Naive thymus-derived CD8-positive, alpha-beta T cell (primary cell): Measurements from ENCODE around the gene PHAF1. TPM values are rescaled to one million over a fixed set of nuclear protein-coding genes. Genes with fewer than 3 reads are reported as not detected.
A peak's percentile ranks its signal among the peaks of the same experiment; 100 is the strongest.

Experiments
- ATAC-seq, 2 donors: fragments of 150-1000 bp; cut with Tn5 transposase in 1 of 2; sonication (Bioruptor Pico), chemical (Tn5 transposase) in 1 of 2; 1 replicate in 1 of 2; 2 replicates in 1 of 2; pipeline ENCODE4 v1.10.0; 2021; ENCODE audit warnings: mild to moderate bottlenecking in 2 of 2, moderate library complexity in 2 of 2
- POLR2A ChIA-PET: fragments of 350-600 bp; sonication (Branson Sonifier 250); formaldehyde crosslinking; loops from one replicate; lab custom pipeline; 2021; ENCODE audit warnings: antibody characterized with exemption; lab: Charles Lee
- DNase-seq, 10 donors: peaks; one replicate each; pipeline versions ENCODE4 v3.0.0 to v3.0.0-alpha.2; 2020 to 2022
- H3K27ac Mint-ChIP-seq, 10 donors: one replicate each; pipeline ENCODE4 v1.8.0; 2020 to 2022; ENCODE audit warnings: mild to moderate bottlenecking in 10 of 10, mixed read lengths in 10 of 10, moderate library complexity in 4 of 10, inconsistent platforms in 1 of 10
- H3K27me3 Mint-ChIP-seq, 5 donors: one replicate each; pipeline ENCODE4 v1.8.0; 2021 to 2022; ENCODE audit warnings: mixed read lengths in 5 of 5
- H3K36me3 Mint-ChIP-seq, 3 donors: one replicate each; pipeline ENCODE4 v1.8.0; 2020 to 2022; ENCODE audit warnings: mixed read lengths in 3 of 3, mild to moderate bottlenecking in 2 of 3, inconsistent platforms in 1 of 3
- H3K4me1 Mint-ChIP-seq, 4 donors: one replicate each; pipeline ENCODE4 v1.8.0; 2021 to 2022; ENCODE audit warnings: mixed read lengths in 4 of 4
- H3K4me3 Mint-ChIP-seq, 10 donors: one replicate each; pipeline ENCODE4 v1.8.0; 2020 to 2022; ENCODE audit warnings: mild to moderate bottlenecking in 10 of 10, mixed read lengths in 10 of 10, moderate library complexity in 6 of 10, inconsistent platforms in 1 of 10
- H3K9me3 Mint-ChIP-seq, 9 donors: one replicate each; pipeline ENCODE4 v1.8.0; 2020 to 2022; ENCODE audit warnings: mixed read lengths in 9 of 9, mild to moderate bottlenecking in 3 of 9, inconsistent platforms in 1 of 9, moderate library complexity in 1 of 9
- polyA plus RNA-seq, 3 donors: library from polyadenylated mRNA; unstranded; fragments of 300-500 nt; fragmentation: Illumina TruSeq; gene quantifications; one replicate each; pipeline ENCODE4 v1.2.3, GENCODE V29; 2021
- total RNA-seq, 8 experiments: library from RNA in 2 of 8; stranded (reverse) in 2 of 8; gene quantifications; one replicate each; pipeline ENCODE4 v1.2.3 and lab custom pipeline; 2021 to 2026

PHAF1 gene
- total and polyA plus RNA-seq, 5 experiments from 2014 or later, result 6.9 to 23.3 (median 10.9) TPM

DNA sequence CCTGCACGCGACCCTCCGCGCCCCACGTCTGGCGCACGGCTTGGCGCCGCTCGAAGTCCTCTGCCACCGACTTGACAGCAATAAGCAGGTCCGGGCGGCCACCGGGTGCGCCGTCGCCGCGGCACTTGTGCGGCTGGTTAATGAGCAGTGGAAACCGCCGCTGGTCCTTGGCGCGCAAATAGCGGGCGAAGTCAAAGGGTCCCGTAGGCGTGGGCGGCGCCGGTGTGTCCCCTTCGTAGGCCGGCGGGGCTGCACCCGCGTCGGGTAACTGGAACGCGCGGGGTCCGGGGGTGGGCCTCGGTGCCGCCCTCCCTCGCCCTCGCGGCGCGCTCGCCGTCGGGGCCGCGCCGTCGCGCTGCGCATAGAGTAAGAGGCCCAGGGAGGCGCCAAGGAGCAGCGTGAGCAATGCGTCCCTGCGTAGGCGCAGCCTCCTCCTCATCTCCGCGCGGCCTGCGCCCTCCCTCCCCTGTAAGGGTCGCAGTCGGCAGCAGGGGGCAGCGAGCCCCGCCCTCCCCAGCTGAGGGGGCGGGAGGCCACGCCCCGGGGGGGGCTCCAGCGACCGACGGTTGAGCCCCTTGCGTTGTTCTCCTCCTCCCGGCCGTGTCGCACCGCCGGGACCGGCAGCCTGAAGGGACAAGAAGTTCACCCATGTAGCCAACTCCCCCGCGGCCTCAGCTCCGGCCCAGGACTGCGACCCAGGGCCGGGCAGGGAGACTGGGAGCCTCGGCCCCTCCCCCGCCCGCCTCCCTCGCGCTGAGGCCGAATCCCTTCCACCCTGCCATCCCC lies 40.5 kb downstream of the PHAF1 start:
- no peaks in the 10 kb centered on the region for H3K9me3 Mint-ChIP-seq
- peaks cover 0 to 37% (median 30%) of the 10 kb centered on the region in 3 donors for H3K36me3 Mint-ChIP-seq
- no peak overlapping the region for H3K27ac Mint-ChIP-seq
- peak; percentile 62 to 78 for ATAC-seq
- POLR2A ChIA-PET, result interaction anchor here (1.1 to 1.9 kb wide), 3 partner anchors 12 to 123 kb away, joined by 3 to 5 read pairs (median 5); partner anchors contain the start of gene PHAF1
- peaks cover 5 to 19% (median 12%) of the 10 kb centered on the region in 4 donors for H3K4me1 Mint-ChIP-seq
- no peak for DNase-seq
- H3K4me3 Mint-ChIP-seq, result peak overlapping the region in 5 of 10 donors; percentile 16 to 83 (median 66)
- peaks cover 0 to 23% (median 13%) of the 10 kb centered on the region in 5 donors for H3K27me3 Mint-ChIP-seq

DNA sequence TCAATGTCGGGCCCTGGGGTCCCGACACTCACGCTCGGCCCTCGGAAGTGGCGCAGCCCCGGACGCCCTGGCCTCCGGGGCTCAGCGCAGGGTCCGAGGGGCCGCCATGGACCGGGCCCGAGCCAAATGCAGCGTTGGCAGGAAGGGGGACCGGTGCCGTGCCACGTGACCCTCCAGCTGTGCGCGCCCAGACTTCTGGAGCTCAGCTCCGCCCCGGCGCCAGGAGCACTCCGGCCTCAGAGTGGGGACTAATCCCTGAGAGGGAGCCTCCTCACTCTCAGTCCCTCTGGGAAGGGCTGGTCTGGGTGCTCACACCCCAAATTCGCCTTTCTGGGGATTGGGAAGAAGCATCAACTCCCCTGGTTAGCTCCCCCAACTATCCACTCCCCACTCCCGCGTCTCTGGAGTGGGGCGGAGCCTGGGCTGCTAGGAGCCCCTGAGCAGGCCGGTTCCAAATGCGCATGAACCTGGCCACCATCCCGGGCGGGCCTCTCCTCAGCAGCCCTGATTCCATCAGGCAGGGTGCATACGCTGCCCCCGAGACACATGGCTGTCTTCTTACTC lies 41.2 kb downstream of the PHAF1 start, which contains the start of gene B3GNT9:
B3GNT9 (minus strand) TSS at position 166 of the 564 bp plus-strand sequence. CDS start 513 bp downstream, outside the sequence.
- Mint-ChIP-seq H3K9me3 (no peaks in the 10 kb centered on the region), H3K27ac (peak within 1 kb of the TSS in 3 of 10 donors; percentile 17 to 55 (median 43)), H3K4me3 (peak within 1 kb of the TSS; percentile 56 to 86 (median 70)), H3K4me1 (peaks cover 6 to 23% (median 14%) of the 10 kb centered on the region in 4 donors), H3K36me3 (peaks cover 0 to 31% (median 24%) of the 10 kb centered on the region in 3 donors), H3K27me3 (peaks cover 0 to 23% (median 13%) of the 10 kb centered on the region in 5 donors)
- DNase-seq (no peak), ATAC-seq (peak; percentile 13 to 29)
- POLR2A ChIA-PET, result interaction anchor here (1.1 to 1.9 kb wide), 3 partner anchors 12 to 124 kb away, joined by 3 to 5 read pairs (median 3); no protein-coding TSS in a partner anchor

DNA sequence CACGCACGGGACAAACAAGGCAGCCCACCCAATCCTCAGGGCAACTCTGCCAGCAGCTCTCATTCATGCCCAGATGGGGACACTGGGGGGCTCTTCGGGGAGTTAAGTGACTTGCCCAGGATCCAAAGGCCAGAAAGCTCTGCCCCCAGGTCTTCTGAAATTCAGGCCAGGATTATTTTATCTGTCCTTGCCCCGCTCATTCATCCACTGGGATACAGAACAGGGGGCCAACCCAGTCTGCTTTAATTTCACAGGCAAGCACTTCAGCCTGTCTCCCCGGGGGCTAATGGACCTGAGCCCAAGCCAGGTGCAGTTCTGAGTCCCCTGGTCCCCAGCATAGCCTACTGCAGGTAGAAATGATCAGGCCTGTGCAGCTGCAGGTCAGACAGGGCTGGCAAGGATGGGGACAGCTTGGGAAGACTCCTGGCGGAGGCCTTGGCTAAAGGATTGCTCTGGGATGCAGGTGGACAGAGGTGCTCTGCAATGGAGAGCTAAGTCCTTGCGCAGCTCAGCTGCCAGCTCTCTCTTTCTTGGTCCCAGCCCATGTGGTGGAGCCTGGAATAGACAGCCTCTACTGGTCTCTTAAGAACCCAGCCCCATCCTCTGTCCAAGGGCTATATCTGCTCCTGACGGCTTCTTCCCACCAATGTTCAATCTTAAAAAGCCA lies 41.8 kb downstream of the PHAF1 start:
- Mint-ChIP-seq H3K27ac (peak overlapping the region in 2 of 10 donors; percentile 43 to 55), H3K4me1 (peaks cover 8 to 29% (median 17%) of the 10 kb centered on the region in 4 donors), H3K4me3 (peak overlapping the region; percentile 33 to 86 (median 70)), H3K36me3 (peaks cover 0 to 24% (median 18%) of the 10 kb centered on the region in 3 donors), H3K27me3 (peaks cover 0 to 23% (median 13%) of the 10 kb centered on the region in 5 donors), H3K9me3 (no peaks in the 10 kb centered on the region)
- POLR2A ChIA-PET, result interaction anchor here (1.1 to 1.9 kb wide), 3 partner anchors 11 to 124 kb away, joined by 3 to 5 read pairs (median 3); no protein-coding TSS in a partner anchor
- ATAC-seq (no peak), DNase-seq (no peak)

DNA sequence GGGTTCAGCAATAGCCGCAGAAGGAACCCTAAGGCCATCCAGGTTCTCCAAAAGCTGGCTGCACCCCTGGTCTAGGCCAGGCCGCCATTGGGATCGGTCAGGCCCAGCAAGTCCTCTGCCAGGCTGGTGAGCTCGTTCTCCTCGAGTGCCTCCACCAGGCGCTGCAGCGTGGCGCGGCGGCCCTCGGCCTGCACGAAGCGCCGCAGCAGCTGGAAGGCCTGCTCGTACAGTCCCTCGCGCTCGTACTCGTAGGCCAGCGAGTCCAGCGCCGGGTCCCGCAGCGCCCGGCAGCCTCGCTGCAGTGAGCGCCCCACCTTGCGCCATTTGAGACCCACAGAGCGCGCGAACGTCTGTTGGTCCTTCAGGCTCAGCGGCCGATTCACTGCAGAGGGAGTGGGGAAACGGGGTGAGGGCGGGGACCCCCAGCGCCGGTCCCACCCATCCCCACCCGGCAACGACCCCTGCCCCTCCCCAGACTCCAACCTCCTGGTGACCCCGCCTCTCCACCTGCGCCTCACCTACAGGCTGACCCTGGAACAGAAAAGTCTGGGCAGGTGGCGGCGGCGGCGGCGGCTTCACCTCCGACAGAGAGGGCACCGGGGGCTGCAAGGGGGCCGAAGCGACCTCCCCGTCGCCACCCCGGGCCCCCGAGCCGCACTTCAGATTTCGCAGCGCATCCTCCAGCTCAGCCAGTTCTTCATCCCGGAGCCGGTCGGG lies 45.0 kb downstream of the PHAF1 start:
- peaks cover 0 to 2% (median 0%) of the 10 kb centered on the region in 3 donors for H3K36me3 Mint-ChIP-seq
- DNase-seq (no peak), ATAC-seq (peak in 1 of 2 donors; percentile 1)
- peaks cover 0 to 7% (median 0%) of the 10 kb centered on the region in 5 donors for H3K27me3 Mint-ChIP-seq
- H3K27ac Mint-ChIP-seq, result no peak overlapping the region
- peak overlapping the region in 7 of 10 donors; percentile 55 to 77 (median 71) for H3K4me3 Mint-ChIP-seq
- H3K9me3 Mint-ChIP-seq, result no peaks in the 10 kb centered on the region
- H3K4me1 Mint-ChIP-seq, result peaks cover 26 to 52% (median 40%) of the 10 kb centered on the region in 4 donors
- POLR2A ChIA-PET, result interaction anchor here (0.5 to 1.2 kb wide), 6 partner anchors 19 to 154 kb away, joined by 3 to 6 read pairs (median 6); no protein-coding TSS in a partner anchor

DNA sequence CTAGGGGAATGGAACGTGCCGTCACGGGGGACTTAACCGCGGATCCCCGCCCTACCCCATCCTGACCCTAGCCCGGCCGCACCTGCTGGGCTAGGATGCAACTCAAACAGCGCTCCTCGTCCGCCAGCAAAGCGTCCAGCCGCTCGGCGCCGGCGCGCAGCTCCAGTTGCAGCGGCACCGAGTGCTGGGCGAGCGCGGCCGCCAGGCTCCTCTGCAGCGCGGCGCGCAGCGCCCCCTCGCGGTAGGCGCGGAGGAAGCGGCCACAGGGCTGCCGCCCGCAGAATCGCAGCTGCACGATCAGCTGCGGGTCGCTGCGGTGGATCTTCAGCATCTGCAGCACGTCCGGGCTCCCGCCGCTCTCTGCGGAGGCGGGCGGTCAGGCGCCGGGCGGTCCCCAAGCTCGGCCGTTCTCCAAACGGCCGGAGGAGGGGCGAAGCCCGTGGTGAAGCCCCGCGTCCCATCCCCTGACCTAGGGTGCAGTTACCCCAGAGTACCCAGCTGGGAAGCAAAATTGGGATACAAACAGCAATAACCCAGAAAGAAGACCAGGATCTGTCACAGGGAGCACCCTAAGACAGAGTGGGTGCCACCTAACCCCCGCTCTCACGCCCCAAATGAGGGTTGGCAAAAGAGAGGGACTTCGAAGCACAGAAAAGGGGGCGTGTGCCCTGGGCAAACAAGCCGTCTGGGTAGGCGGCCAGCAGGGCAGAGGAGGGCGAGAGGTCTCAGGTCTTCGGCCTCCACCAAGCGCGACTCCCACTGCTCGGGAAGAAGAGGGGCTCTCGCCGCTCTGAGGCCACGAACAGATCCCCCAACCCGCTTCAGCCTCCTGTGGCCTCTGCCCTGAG lies 45.8 kb downstream of the PHAF1 start:
- Mint-ChIP-seq H3K27ac (peak overlapping the region in 2 of 10 donors; percentile 51 to 59), H3K36me3 (peaks cover 0 to 2% (median 0%) of the 10 kb centered on the region in 3 donors), H3K4me3 (peak overlapping the region in 9 of 10 donors; percentile 54 to 77 (median 69)), H3K27me3 (peaks cover 0 to 13% (median 0%) of the 10 kb centered on the region in 5 donors), H3K4me1 (peaks cover 28 to 56% (median 43%) of the 10 kb centered on the region in 4 donors), H3K9me3 (no peaks in the 10 kb centered on the region)
- POLR2A ChIA-PET, result interaction anchor here (0.5 to 1.2 kb wide), 5 partner anchors 72 to 155 kb away, joined by 3 to 6 read pairs (median 5); no protein-coding TSS in a partner anchor
- DNase-seq (peak; percentile 53 to 89 (median 78)), ATAC-seq (peak; percentile 48 to 52)

DNA sequence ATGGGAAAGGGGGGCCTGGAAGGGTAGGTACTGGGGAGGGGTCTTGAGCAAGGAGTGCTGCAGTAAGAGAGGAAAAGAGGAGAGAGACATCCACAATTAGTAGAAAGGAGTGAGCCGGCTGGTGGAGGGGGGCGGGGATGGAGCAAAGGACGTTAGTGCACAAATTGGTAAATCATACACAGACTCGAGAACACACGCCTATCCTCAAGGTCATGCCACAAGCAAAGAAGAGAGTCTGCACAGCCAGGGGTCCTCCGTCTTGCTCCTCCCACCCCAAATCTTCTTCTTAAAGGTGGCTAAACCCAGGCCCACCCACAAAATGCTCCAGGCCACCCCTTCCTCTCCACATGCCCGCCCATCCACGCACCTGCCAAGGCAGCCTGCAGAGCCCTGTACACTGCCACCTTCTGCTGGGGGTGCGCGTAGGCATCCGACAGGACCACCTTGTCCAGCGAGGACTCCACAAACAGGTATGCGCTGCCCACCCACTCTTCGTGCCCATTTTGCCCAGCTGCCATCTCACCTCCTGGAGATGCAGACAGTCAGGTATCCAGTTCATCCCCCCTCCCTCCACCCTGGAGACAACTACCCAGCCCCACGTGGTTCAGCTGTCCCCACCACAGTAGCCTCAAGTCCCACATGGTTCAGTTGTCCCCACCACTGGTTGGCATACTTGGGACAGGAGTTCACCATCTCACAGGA lies 46.6 kb downstream of the PHAF1 start:
- ATAC-seq (no peak), DNase-seq (peak in 1 of 10 donors; percentile 54)
- peak overlapping the region in 7 of 10 donors; percentile 4 to 56 (median 19) for H3K4me3 Mint-ChIP-seq
- H3K27me3 Mint-ChIP-seq, result peaks cover 2 to 13% (median 7%) of the 10 kb centered on the region in 5 donors
- H3K27ac Mint-ChIP-seq, result peak overlapping the region in 6 of 10 donors; percentile 18 to 93 (median 54)
- POLR2A ChIA-PET, result no interaction called here
- peaks cover 28 to 60% (median 45%) of the 10 kb centered on the region in 4 donors for H3K4me1 Mint-ChIP-seq
- H3K9me3 Mint-ChIP-seq, result no peaks in the 10 kb centered on the region
- H3K36me3 Mint-ChIP-seq, result peaks cover 0 to 4% (median 0%) of the 10 kb centered on the region in 3 donors

DNA sequence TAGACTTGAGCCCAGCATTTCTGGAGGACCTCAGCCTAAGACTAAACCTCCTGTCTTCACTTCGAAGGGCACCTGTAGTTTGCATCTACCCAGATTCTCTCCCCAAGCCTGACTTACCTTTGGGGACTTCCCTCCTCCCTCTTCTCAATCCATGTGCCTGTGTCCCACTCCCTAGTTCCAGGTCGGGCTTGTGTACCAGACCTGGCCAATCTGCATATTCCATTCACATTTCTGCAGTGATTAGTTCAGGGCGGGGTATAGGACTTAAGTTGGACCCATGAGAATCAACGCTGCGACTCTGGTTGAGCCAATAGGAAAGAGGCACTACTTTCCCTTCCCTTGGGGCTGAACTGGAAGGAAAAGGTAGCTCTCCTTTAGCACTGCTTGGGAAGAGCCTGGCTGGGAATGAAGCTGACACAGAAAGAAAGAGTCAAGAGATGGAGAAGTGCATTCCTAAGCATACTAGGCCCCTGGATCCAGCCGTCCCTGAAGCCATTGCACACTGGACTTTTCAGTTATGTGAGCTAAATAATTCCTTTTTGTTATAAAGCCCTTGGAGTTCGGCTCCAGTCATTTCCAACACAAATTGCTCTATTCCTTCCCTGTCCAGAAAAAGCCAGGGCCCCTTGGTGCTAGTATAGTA lies 47.5 kb downstream of the PHAF1 start:
- POLR2A ChIA-PET, result interaction anchor here (0.9 to 1.2 kb wide), 2 partner anchors 128 to 143 kb away, joined by 3 read pairs; partner anchors contain the start of gene CBFB
- peak overlapping the region in 7 of 10 donors; percentile 39 to 92 (median 89) for H3K4me3 Mint-ChIP-seq
- peaks cover 2 to 19% (median 12%) of the 10 kb centered on the region in 5 donors for H3K27me3 Mint-ChIP-seq
- peaks cover 28 to 67% (median 45%) of the 10 kb centered on the region in 4 donors for H3K4me1 Mint-ChIP-seq
- H3K36me3 Mint-ChIP-seq, result peaks cover 0 to 4% (median 0%) of the 10 kb centered on the region in 3 donors
- peak overlapping the region in 9 of 10 donors; percentile 89 to 99 (median 93) for H3K27ac Mint-ChIP-seq
- DNase-seq (peak in 1 of 10 donors; percentile 23), ATAC-seq (no peak)
- H3K9me3 Mint-ChIP-seq, result no peaks in the 10 kb centered on the region

DNA sequence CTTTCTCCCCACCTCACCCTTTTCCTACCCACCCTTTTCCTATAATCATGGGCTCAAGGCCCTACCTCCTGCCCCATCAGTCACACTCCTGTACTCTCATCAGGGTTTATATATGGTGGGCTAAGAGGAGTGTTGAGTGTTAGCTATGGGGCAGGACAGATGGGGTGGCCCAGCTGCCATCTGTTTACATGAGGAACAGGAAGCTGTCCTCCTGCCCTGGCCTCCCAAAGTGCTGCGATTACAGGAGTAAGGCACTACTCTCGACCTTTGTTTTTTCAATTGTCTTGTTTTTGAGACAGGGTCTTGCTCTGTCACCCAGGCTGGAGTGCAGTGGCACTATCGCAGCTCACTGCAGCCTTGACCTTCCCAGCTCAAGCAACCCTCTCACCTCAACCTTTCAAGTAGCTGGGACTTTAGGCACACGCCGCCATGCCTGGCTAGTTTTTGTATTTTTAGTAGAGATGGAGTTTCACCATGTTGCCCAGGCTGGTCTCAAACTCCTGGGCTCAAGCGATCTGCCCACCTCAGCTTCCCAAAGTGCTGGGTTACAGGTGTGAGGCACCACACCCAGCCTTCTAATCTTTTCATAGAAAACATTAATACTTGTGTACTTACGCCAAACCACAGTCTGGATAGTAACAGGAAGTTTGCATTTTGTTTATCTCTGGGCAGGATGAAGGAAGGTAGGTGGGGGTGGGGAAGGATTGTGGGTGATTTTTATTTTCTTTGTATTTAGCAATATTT lies 48.3 kb downstream of the PHAF1 start:
- DNase-seq (peak in 1 of 10 donors; percentile 15), ATAC-seq (no peak)
- POLR2A ChIA-PET, result interaction anchor here (0.5 to 3.8 kb wide), 9 partner anchors 11 to 211 kb away, joined by 3 to 20 read pairs (median 3); partner anchors contain the start of genes CBFB, MATCAP1 and NOL3

More for the DNA sequence above, 48.3 kb downstream of the PHAF1 start:
- H3K27me3 Mint-ChIP-seq, result peaks cover 5 to 25% (median 8%) of the 10 kb centered on the region in 5 donors
- H3K27ac Mint-ChIP-seq, result peak overlapping the region; percentile 84 to 99 (median 93)
- peak overlapping the region; percentile 76 to 92 (median 89) for H3K4me3 Mint-ChIP-seq
- peaks cover 0 to 4% (median 0%) of the 10 kb centered on the region in 3 donors for H3K36me3 Mint-ChIP-seq
- no peaks in the 10 kb centered on the region for H3K9me3 Mint-ChIP-seq
- peaks cover 26 to 70% (median 44%) of the 10 kb centered on the region in 4 donors for H3K4me1 Mint-ChIP-seq
